NCI-H345 (cell line): Measurements from ENCODE around the gene COL5A2.

Experiments used
- DNase-seq: peaks from one replicate; lab custom pipeline; 2025; lab: John Stamatoyannopoulos, UW

COL5A2 gene

GRCh38 chr2:189147361-189147760 is 32.2 kb downstream of the COL5A2 start:
- DNase-seq: no peak

GRCh38 chr2:189146553-189146952 is 33.0 kb downstream of the COL5A2 start:
- no peak for DNase-seq

- DNase-seq: no peak
These were observed 34.8 kb downstream of the COL5A2 start for GRCh38 chr2:189144700-189145211.

DNA sequence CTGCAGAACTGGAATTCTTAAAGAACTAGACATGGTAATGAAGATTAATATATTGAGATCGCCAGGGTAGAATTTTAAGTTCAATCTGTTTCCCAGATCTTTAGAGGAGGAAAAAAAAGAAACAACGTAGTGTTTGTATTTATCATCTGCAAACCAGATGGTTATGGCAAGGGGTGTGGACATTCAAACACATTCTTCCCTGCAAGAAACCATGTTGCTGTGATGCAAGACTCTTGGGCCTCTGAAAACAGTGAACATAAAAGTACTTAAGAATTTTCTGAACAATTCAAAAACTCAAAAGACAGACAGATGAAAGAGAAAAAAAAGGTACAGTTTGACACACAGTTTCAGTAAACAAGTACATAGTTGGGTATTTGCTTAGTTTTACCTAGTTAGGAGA is 35.6 kb downstream of the COL5A2 start:
- DNase-seq: no peak

- DNase-seq: no peak
These were observed 36.4 kb downstream of the COL5A2 start for GRCh38 chr2:189142893-189143759.

GRCh38 chr2:189138800-189139199 is 40.8 kb downstream of the COL5A2 start:
- no peak for DNase-seq

DNA sequence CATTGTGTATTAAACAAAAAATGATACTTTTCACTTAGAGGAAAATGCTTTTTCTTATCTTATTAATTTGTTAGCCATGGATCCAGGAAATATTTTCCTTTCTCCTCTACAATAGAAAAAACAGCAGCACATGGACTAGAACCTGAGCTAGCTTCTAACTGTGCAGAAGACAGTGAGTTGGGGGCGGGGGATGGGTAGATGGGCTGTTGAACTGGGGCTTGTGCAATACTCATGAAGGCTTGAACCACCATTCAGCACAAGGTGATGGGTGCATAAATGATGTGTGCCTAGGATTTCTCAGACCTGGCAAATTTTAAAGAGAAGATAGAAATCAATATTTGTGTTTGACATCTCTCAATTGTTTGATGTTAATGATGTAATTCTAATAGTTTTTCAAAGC is 42.0 kb downstream of the COL5A2 start:
- no peak for DNase-seq

GRCh38 chr2:189134485-189134884 is 45.1 kb downstream of the COL5A2 start:
- no peak for DNase-seq

GRCh38 chr2:189131991-189132390 is 47.6 kb downstream of the COL5A2 start:
- DNase-seq: no peak

DNA sequence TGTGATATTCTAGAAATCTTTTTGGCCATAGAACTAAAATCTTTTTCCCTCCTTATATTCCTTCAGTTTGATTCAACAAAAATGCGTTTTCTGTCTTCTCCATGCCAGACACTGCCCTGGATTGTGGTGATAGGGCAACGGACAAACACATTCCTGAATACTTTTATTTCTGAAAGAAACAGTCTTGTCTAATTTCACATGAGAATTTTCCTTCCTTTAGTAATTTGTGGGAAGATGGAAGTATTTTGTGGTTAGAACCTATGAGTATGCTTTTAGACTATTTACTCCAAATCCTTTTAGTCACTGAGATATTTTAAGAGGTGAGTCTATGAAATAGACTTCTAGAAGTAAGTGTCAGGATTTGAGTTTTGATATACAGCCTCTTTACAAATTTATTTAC is 49.6 kb downstream of the COL5A2 start:
- DNase-seq: no peak

DNA sequence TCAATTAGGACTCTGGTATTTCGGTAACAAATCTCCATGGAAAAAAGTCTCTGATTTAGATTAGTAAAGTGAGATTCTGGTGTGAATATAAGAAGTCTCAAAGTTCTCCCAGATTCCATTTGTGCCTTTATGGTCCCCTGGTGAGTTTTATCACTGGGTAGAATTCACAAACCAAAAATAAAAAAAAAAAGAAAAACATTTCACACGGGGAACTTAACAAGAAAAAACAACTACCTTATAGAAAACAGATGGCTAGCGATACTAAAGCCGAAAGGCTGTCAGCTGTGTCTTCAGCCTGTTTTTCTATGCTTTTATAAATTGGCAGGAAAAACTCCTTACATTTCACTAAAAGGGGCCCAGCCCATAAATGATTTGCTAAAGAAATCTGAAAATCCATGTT is 50.6 kb downstream of the COL5A2 start:
- DNase-seq: no peak

GRCh38 chr2:189127756-189128155 is 51.8 kb downstream of the COL5A2 start:
- DNase-seq: no peak

DNA sequence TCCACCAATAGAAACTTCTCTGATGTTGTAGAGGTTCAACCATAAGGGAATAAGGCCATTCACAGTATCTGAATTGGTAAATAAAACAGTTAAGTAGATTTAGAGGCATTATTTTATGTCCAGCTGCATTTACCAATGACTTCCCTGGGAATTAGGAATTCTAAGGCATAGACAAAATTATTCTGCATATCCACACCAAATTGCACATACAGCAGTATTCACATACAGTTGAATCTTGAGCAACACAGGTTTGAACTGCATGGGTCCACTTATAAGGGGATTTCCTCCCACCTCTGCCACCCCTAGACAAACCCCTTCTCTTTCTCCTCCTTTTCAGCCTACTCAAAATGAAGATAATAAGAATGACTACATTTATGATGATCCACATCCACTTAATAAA is 54.4 kb downstream of the COL5A2 start:
- no peak for DNase-seq

DNA sequence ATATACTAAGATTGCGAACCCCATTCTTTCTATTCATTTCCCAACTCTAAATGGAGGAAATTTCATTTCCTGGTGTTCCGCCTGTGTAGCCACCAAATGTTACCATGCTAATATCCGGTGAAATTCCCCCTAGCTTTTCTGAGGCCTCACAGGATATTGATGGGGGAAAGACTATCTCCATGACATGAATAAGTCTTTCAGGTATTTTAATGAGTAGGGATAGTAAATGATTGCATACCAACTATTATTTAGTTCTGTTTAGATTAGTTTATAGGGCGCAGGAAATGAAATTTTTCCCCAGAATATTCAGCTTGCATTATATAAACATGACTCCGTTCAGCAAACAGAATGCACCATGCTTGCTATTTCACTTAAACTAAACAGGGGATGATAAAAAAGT is 55.4 kb downstream of the COL5A2 start:
- no peak for DNase-seq

DNA sequence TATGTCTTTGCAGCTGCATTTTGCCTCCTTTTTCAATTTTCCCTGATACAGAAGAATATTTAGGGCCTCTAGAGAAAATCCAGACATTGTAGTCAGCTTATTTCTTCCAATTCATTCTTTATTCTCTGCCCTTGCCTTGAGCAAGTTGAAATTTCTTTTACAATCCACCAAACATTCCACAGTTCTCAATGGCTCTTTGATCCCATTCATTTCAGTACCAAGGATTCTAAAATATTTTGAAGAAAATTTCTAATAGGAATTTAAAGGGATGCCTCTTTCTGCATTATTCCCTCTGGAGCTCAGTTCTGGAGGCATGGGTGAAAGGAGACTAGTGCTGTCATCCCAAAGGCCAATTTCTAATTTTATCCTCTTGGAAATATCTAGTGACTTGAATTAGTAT is 61.2 kb downstream of the COL5A2 start:
- DNase-seq: no peak

DNA sequence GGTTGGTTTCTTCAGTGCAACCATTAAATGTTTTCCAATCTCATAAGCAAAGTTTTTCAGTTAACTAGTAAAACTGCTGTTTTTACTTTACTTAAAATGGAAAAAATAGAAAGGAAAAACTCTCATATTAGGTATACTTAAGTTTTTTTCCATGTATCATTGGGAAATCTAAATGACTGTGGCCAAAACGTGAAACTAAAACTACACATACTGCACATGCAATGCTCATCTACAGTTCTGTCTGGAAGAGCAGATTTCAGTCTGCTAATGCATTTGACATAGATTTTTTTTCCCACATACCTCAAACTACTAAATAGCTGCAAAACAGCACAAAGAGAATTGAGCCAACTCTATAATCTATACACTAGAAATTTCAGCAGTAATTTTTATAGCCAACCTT is 62.6 kb downstream of the COL5A2 start:
- no peak for DNase-seq

- DNase-seq: no peak
These were observed 63.5 kb downstream of the COL5A2 start for GRCh38 chr2:189116087-189116486.

GRCh38 chr2:189115126-189115525 is 64.4 kb downstream of the COL5A2 start:
- DNase-seq: no peak

- DNase-seq: no peak
These were observed 65.6 kb downstream of the COL5A2 start for GRCh38 chr2:189113963-189114362.

GRCh38 chr2:189111063-189111715 is 68.4 kb downstream of the COL5A2 start:
- DNase-seq: no peak

GRCh38 chr2:189109921-189110397 is 69.6 kb downstream of the COL5A2 start:
- DNase-seq: no peak

DNA sequence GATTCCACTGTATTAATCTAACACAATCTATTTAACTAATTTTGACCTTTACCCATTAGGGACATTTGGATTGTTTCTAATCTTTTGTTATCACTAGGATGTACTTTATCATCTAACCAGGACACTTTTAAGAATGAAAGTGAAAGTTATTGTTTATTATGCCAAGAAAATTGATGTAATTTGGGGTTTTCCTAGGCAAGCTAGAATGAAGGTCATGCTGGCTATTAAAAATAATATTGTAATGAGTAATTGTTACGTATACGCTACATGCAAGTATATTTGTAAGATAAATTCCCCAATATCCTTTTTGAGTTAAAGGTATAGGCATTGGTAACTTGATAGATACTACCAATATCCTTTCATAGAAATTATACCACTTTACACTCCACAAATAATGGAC is 74.6 kb downstream of the COL5A2 start:
- no peak for DNase-seq

- DNase-seq: no peak
These were observed 76.8 kb downstream of the COL5A2 start for GRCh38 chr2:189102735-189103134.
